Omental fat pad (tissue), 4 donors: Measurements from ENCODE around the gene HRH2. TPM values are rescaled to one million over a fixed set of nuclear protein-coding genes. Genes with fewer than 3 reads are reported as not detected.
"Not testable (repeated sequence)": the region's sequence is repeated elsewhere in the genome, so short reads cannot be mapped to it uniquely, and the experiment has no call there.

Experiments
- ATAC-seq: fragments of 150-250 bp; one replicate; pipeline ENCODE4 v1.9.1; 2016; ENCODE audit warnings: mild to moderate bottlenecking, moderate library complexity; ENCODE audit not compliant: low FRiP score
- DNase-seq: peaks from one replicate; pipeline ENCODE4 v3.0.0-alpha.2; 2019; ENCODE audit warnings: low spot score
- CTCF ChIP-seq, 3 donors: fragments of 450-650 bp; IDR thresholded peaks; one replicate each; pipeline ENCODE4 v1.5.1; 2016 to 2017; ENCODE audit warnings: antibody characterized with exemption in 3 of 3, mild to moderate bottlenecking in 3 of 3, moderate library complexity in 2 of 3
- small RNA-seq: library from RNA; depleted of rRNA; stranded (forward); fragments of <200 nt; gene quantifications from one replicate; pipeline ENCODE3, GENCODE V24; 2016
- total RNA-seq, 4 donors: library from RNA; depleted of rRNA; stranded (reverse); fragments of >200 nt; gene quantifications; one replicate each; pipeline ENCODE4 v1.1.0, GENCODE V29; 2016

HRH2 gene
- total RNA-seq, 4 donors from 2014 or later, result 2.9 to 22.6 (median 10.4) TPM

GRCh38 chr5:175752826-175753535 is 95.1 kb downstream of the HRH2 start:
- no peak for TF ChIP-seq CTCF (IDR thresholded peaks at IDR 0.05)
- DNase-seq (no peak), ATAC-seq (no peak)

- DNase-seq (no peak), ATAC-seq (no peak)
- no peak for TF ChIP-seq CTCF (IDR thresholded peaks at IDR 0.05)
Observed at GRCh38 chr5:175753536-175754402, 95.9 kb downstream of the HRH2 start.

GRCh38 chr5:175759991-175760390 is 102.1 kb downstream of the HRH2 start:
- DNase-seq, ATAC-seq: not testable (repeated sequence)

Small RNAs within 50 kb of the gene (small RNA-seq; reads per million reads assigned to genes)
- gene RN7SKP148 (not detected), gene RNU6-226P (not detected)

Other genes starting within 250 kb of the HRH2 start
- gene DRD1, start 213.9 kb upstream of the HRH2 start, total RNA-seq, result under 1 TPM in 3 of 4 donors, not detected in 1; 0.13 to 0.96 (median 0.32) TPM
- gene SFXN1, start 179.5 kb upstream of the HRH2 start, total RNA-seq, result 10 to 100 TPM; 18.8 to 32.6 (median 23.7) TPM
- not detected for gene CPLX2, start 213.5 kb downstream of the HRH2 start, total RNA-seq